NCI-H2196 (cell line): ENCODE data around the gene TBC1D1.

ENCODE experiments used
- DNase-seq: peaks from one replicate; lab custom pipeline; 2025; ENCODE audit not compliant: unreplicated experiment; lab: John Stamatoyannopoulos, UW

The TBC1D1 gene

DNA sequence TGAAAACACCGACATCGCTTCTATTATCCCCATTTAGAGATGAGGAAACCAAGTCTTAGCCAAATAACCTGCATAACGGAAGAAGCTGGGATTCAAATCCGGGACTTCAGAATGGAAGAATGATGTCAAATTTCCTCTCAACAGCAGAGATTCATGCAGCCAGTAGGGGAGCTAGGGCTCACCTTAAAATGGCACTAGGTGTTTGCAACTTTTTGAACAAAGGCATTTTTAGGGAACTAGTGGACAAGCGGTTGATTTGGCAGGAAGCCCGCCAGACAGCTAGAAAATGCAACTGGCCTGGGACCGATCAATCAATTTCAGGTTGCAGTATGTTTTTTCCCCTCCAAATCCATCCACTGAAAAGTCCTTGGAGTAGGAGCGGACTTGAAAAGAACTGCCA, 293.5 kb downstream of the TBC1D1 start:
- DNase-seq = no peak

DNA sequence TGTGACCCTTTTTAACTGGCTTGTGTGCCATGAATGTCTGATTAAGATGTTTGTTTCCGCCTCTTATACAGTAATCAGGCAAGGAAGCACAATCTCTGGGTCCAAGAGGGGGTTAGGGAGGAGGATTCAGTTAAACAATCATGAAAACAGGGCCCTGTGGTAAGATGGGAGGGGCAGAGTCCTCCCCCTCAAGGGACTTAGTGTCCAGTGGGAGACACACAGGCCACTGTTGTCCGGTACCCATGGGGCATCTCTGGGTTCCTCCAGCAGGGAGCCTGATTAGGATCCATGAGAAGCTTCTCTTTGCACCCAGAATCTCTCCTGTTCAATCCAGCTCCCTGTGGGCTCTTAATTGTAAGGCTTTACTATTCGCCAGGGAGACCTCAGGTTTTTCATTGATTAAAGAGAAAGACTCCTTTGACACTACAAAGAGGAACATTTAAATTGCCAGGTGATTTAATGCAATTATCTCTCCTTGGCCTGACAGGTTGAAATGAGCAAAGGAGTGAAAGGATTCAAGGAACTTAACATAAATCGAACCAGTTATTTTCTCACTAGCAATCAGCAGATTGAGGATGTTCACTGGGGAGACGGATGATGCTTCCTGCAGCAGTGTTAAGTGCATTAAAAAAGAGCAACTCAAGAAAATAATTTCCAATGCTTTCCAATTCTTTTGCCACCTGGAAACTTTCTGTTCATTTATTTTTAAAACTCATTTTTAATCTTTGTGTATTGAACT, 294.7 kb downstream of the TBC1D1 start:
- no peak for DNase-seq

DNA sequence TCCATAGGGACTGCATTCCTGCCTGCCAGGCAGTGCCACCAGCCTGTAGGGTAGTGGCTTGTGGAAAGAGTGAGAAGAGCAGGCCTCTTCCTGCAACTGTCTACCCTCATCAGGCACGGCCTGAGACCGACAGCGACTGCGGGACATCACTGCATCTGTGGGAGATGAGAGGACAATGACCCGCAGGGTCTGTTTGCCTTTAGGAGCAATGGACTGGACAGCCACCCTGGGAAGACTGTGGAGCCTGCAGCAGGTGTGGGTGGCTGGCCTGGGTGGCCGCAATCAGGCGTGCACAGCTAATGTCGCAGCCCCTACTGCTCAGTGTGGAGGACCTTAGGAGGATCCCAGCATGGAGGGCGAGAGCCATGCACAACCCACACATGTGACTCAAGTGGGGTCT, 297.3 kb downstream of the TBC1D1 start:
- no peak for DNase-seq

DNA sequence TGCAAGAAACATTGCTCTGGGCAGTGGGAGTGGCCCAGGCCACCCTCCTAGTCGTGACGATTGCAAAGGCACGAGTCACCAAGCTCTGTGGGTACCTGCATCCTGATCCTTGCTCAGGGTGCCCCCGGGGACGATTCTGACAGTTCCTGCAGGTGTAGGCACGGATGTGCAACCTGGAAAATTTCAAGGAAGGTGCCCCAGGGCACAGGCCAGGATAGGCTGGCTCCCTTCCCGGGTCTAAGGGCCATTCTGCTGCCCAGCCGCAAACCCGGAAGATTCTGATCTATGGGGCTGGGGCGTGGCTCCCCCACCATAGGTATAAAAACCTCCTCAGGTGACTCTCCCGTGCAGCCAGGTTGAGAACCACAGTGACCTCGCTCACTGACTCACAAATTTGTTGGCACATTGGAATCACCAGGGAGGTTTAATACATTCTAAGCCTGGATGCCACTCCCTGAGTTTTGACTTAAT, 297.8 kb downstream of the TBC1D1 start:
- no peak for DNase-seq
